T follicular helper cell (primary cell): ENCODE results near the gene ABHD2.

Source experiments
- DNase-seq: peaks from one replicate; pipeline ENCODE4 v3.0.0-alpha.2; 2020; ENCODE audit warnings: low read depth

ABHD2 gene

GRCh38 chr15:89097313-89097712 lies 9.1 kb downstream of the ABHD2 start:
- DNase-seq, result no peak

GRCh38 chr15:89098281-89098680 lies 10.0 kb downstream of the ABHD2 start:
- no peak for DNase-seq

GRCh38 chr15:89099968-89100367 lies 11.7 kb downstream of the ABHD2 start:
- DNase-seq, result no peak

GRCh38 chr15:89101302-89102193 lies 13.3 kb downstream of the ABHD2 start:
- DNase-seq, result no peak

- DNase-seq, result no peak
Measured at GRCh38 chr15:89103481-89104171, 15.4 kb downstream of the ABHD2 start.

GRCh38 chr15:89104172-89104564 lies 15.9 kb downstream of the ABHD2 start:
- DNase-seq, result no peak

- DNase-seq, result no peak
Measured at GRCh38 chr15:89105147-89105546, 16.9 kb downstream of the ABHD2 start.

- no peak for DNase-seq
Measured at GRCh38 chr15:89106200-89106599, 17.9 kb downstream of the ABHD2 start.

GRCh38 chr15:89107984-89108383 lies 19.7 kb downstream of the ABHD2 start:
- no peak for DNase-seq

- DNase-seq, result no peak
Measured at GRCh38 chr15:89108835-89109234, 20.6 kb downstream of the ABHD2 start.

- DNase-seq, result no peak
Measured at GRCh38 chr15:89109238-89109637, 21.0 kb downstream of the ABHD2 start.

- DNase-seq, result no peak
Measured at GRCh38 chr15:89110060-89110459, 21.8 kb downstream of the ABHD2 start.

- DNase-seq, result no peak
Measured at GRCh38 chr15:89111352-89111751, 23.1 kb downstream of the ABHD2 start.

- DNase-seq, result no peak
Measured at GRCh38 chr15:89111961-89112340, 23.7 kb downstream of the ABHD2 start.

- no peak for DNase-seq
Measured at GRCh38 chr15:89112341-89112971, 24.2 kb downstream of the ABHD2 start.

- DNase-seq, result no peak
Measured at GRCh38 chr15:89113296-89114024, 25.2 kb downstream of the ABHD2 start.

- no peak for DNase-seq
Measured at GRCh38 chr15:89114990-89115389, 26.7 kb downstream of the ABHD2 start.

- DNase-seq, result no peak
Measured at GRCh38 chr15:89115547-89115946, 27.3 kb downstream of the ABHD2 start.

GRCh38 chr15:89116404-89116803 lies 28.1 kb downstream of the ABHD2 start:
- DNase-seq, result no peak

- DNase-seq, result no peak
Measured at GRCh38 chr15:89117790-89118189, 29.5 kb downstream of the ABHD2 start.

GRCh38 chr15:89118481-89118989 lies 30.3 kb downstream of the ABHD2 start:
- no peak for DNase-seq
